ENCODE measurements around the gene GRID2. TPM values are rescaled to one million over a fixed set of nuclear protein-coding genes. Genes with fewer than 3 reads are reported as not detected.

GRID2 gene
- polyA plus RNA-seq, 1 donor (not counting 4 experiments of a cell fraction or from before 2014, with no cell fraction given): not detected

- Histone ChIP-seq H3K9me3 (ENCODE audit: control insufficient read depth, low read depth, low read length) (no peaks in the 10 kb centered on the region), H2AFZ (ENCODE audit: control insufficient read depth, low read length) (no peak overlapping the region), H3K4me1 (ENCODE audit: control insufficient read depth, extremely low read depth, insufficient read depth, low read length) (no peaks in the 10 kb centered on the region), H3K4me3 (ENCODE audit: control insufficient read depth in 2 of 3, extremely low read depth in 1 of 3, insufficient read depth in 2 of 3, low read depth in 1 of 3, low read length in 3 of 3) (no peak overlapping the region), H3K79me2 (ENCODE audit: control insufficient read depth, insufficient read depth, low read length) (no peaks in the 10 kb centered on the region), H3K9me1 (ENCODE audit: control insufficient read depth, extremely low read depth, insufficient read depth, low read length) (no peaks in the 10 kb centered on the region), H3K27me3 (ENCODE audit: control insufficient read depth, extremely low read depth, insufficient read depth, low read length) (no peaks in the 10 kb centered on the region), H3K27ac (ENCODE audit: control insufficient read depth, insufficient read depth, low read length) (no peak overlapping the region), H3K4me2 (ENCODE audit: control insufficient read depth, extremely low read depth, insufficient read depth, low read depth, low read length) (no peak overlapping the region), H4K20me1 (ENCODE audit: control insufficient read depth, extremely low read depth, insufficient read depth, low read length) (no peaks in the 10 kb centered on the region), H3K9ac (ENCODE audit: control insufficient read depth, extremely low read depth, insufficient read depth, low read length) (no peak overlapping the region), H3K36me3 (ENCODE audit: control insufficient read depth in 2 of 2, extremely low read depth in 1 of 2, insufficient read depth in 2 of 2, low read length in 2 of 2) (no peaks in the 10 kb centered on the region)
- FAIRE-seq (no peak), DNase-seq (ENCODE audit: low read depth, low spot score) (no peak)
- TF ChIP-seq CTCF (optimal IDR thresholded peaks at IDR 0.05 in 1 of 3, IDR thresholded peaks at IDR 0.05 in 1 of 3, conservative IDR thresholded peaks at IDR 0.05 in 1 of 3; ENCODE audit: extremely low read depth in 1 of 3, insufficient read depth in 2 of 3, low read length in 3 of 3): no peak
- no peak for TF ChIP-seq EZH2 (IDR thresholded peaks at IDR 0.05; ENCODE audit: low read length)
- dilution Hi-C loops (cut with MboI; ENCODE audit: extremely low pct_ligation_motif_present, low sequenced_read_pairs): no loop called here
Observed at GRCh38 chr4:93348896-93349295, 1045.1 kb downstream of the GRID2 start.

- H2AFZ ChIP-seq (ENCODE audit: control insufficient read depth, low read length): no peak overlapping the region
- H3K4me1 ChIP-seq (ENCODE audit: control insufficient read depth, extremely low read depth, insufficient read depth, low read length): no peaks in the 10 kb centered on the region
- FAIRE-seq (no peak), DNase-seq (ENCODE audit: low read depth, low spot score) (no peak)
- dilution Hi-C loops (cut with MboI; ENCODE audit: extremely low pct_ligation_motif_present, low sequenced_read_pairs): no loop called here
- H3K9me3 ChIP-seq (ENCODE audit: control insufficient read depth, low read depth, low read length): no peaks in the 10 kb centered on the region
- H3K36me3 ChIP-seq (ENCODE audit: control insufficient read depth in 2 of 2, extremely low read depth in 1 of 2, insufficient read depth in 2 of 2, low read length in 2 of 2): no peaks in the 10 kb centered on the region
- no peaks in the 10 kb centered on the region for H4K20me1 ChIP-seq (ENCODE audit: control insufficient read depth, extremely low read depth, insufficient read depth, low read length)
- no peaks in the 10 kb centered on the region for H3K79me2 ChIP-seq (ENCODE audit: control insufficient read depth, insufficient read depth, low read length)
- TF ChIP-seq EZH2 (IDR thresholded peaks at IDR 0.05; ENCODE audit: low read length) (no peak), CTCF (optimal IDR thresholded peaks at IDR 0.05 in 1 of 3, IDR thresholded peaks at IDR 0.05 in 1 of 3, conservative IDR thresholded peaks at IDR 0.05 in 1 of 3; ENCODE audit: extremely low read depth in 1 of 3, insufficient read depth in 2 of 3, low read length in 3 of 3) (no peak)
- H3K27me3 ChIP-seq (ENCODE audit: control insufficient read depth, extremely low read depth, insufficient read depth, low read length): no peaks in the 10 kb centered on the region
- H3K9ac ChIP-seq (ENCODE audit: control insufficient read depth, extremely low read depth, insufficient read depth, low read length): no peak overlapping the region
- H3K4me3 ChIP-seq (ENCODE audit: control insufficient read depth in 2 of 3, extremely low read depth in 1 of 3, insufficient read depth in 2 of 3, low read depth in 1 of 3, low read length in 3 of 3): no peak overlapping the region
- no peak overlapping the region for H3K27ac ChIP-seq (ENCODE audit: control insufficient read depth, insufficient read depth, low read length)
- H3K9me1 ChIP-seq (ENCODE audit: control insufficient read depth, extremely low read depth, insufficient read depth, low read length): no peaks in the 10 kb centered on the region
- H3K4me2 ChIP-seq (ENCODE audit: control insufficient read depth, extremely low read depth, insufficient read depth, low read depth, low read length): no peak overlapping the region
Observed at GRCh38 chr4:93351846-93352245, 1048.1 kb downstream of the GRID2 start.
